Subcutaneous abdominal adipose tissue (tissue), 5 donors: Measurements from ENCODE around the gene VWA1.
"Not testable (repeated sequence)": the region's sequence is repeated elsewhere in the genome, so short reads cannot be mapped to it uniquely, and the experiment has no call there.

Source experiments
- H3K27ac ChIP-seq: one replicate; pipeline ENCODE4 v1.7.0; 2013; ENCODE audit warnings: low read depth, mild to moderate bottlenecking, inconsistent platforms, low read length, moderate library complexity
- H3K27me3 ChIP-seq, 5 donors: one replicate each; pipeline ENCODE4 v1.7.0; 2013; ENCODE audit warnings: low read length in 5 of 5, inconsistent platforms in 1 of 5; ENCODE audit not compliant: control insufficient read depth in 5 of 5, insufficient read depth in 4 of 5
- H3K36me3 ChIP-seq, 5 donors: one replicate each; pipeline ENCODE4 v1.7.0; 2013; ENCODE audit warnings: low read length in 5 of 5; ENCODE audit not compliant: control insufficient read depth in 5 of 5, insufficient read depth in 5 of 5
- H3K4me1 ChIP-seq, 5 donors: one replicate each; pipeline ENCODE4 v1.7.0; 2013; ENCODE audit warnings: low read length in 5 of 5, mild to moderate bottlenecking in 3 of 5, moderate library complexity in 1 of 5; ENCODE audit not compliant: control insufficient read depth in 5 of 5, insufficient read depth in 5 of 5
- H3K4me3 ChIP-seq, 5 donors: one replicate each; pipeline ENCODE4 v1.7.0; 2013; ENCODE audit warnings: low read length in 5 of 5, low read depth in 1 of 5
- H3K9ac ChIP-seq, 5 donors: one replicate each; pipeline ENCODE4 v1.7.0; 2013; ENCODE audit warnings: low read length in 5 of 5, mild to moderate bottlenecking in 4 of 5, moderate library complexity in 3 of 5
- H3K9me3 ChIP-seq, 5 donors: one replicate each; pipeline ENCODE4 v1.7.0; 2013; ENCODE audit warnings: low read length in 5 of 5; ENCODE audit not compliant: control insufficient read depth in 5 of 5
- donor health status: healthy.
- donor health status: healthy.
- donor health status: healthy.
- donor health status: healthy.
- donor health status: healthy.

The VWA1 gene

GRCh38 chr1:1463312-1463711 is 27.8 kb downstream of the VWA1 start:
- H3K4me1 ChIP-seq, result peaks cover 0 to 16% (median 12%) of the 10 kb centered on the region in 5 donors
- no peak overlapping the region for H3K9ac ChIP-seq
- no peak overlapping the region for H3K4me3 ChIP-seq
- no peaks in the 10 kb centered on the region for H3K9me3 ChIP-seq
- H3K27me3 ChIP-seq, result no peaks in the 10 kb centered on the region
- H3K36me3 ChIP-seq, result no peaks in the 10 kb centered on the region
- no peak overlapping the region for H3K27ac ChIP-seq

GRCh38 chr1:1468196-1468985 is 32.9 kb downstream of the VWA1 start:
- not testable (repeated sequence) for H3K27ac ChIP-seq, H3K36me3 ChIP-seq, H3K27me3 ChIP-seq, H3K9ac ChIP-seq, H3K4me3 ChIP-seq, H3K9me3 ChIP-seq
- peaks cover 3 to 20% (median 17%) of the 10 kb centered on the region in 5 donors for H3K4me1 ChIP-seq

GRCh38 chr1:1470626-1471388 is 35.3 kb downstream of the VWA1 start:
- Histone ChIP-seq H3K36me3 (peaks cover 0 to 2% (median 0%) of the 10 kb centered on the region in 5 donors), H3K27me3 (no peaks in the 10 kb centered on the region), H3K4me3 (peak overlapping the region; percentile 71 to 83 (median 82)), H3K4me1 (peaks cover 3 to 24% (median 19%) of the 10 kb centered on the region in 5 donors), H3K9ac (peak overlapping the region in 4 of 5 donors; percentile 58 to 84 (median 70)), H3K27ac (peak overlapping the region; percentile 69), H3K9me3 (no peaks in the 10 kb centered on the region)

GRCh38 chr1:1471389-1472052 is 36.0 kb downstream of the VWA1 start, which contains the start of gene ATAD3B:
Gene ATAD3B, plus strand, starts transcription at chr1:1471765. Its CDS starts 120 bp downstream, at chr1:1471885.
- H3K9me3 ChIP-seq, result no peaks in the 10 kb centered on the region
- peaks cover 3 to 24% (median 19%) of the 10 kb centered on the region in 5 donors for H3K4me1 ChIP-seq
- peaks cover 0 to 2% (median 0%) of the 10 kb centered on the region in 5 donors for H3K36me3 ChIP-seq
- peak within 1 kb of the TSS in 4 of 5 donors; percentile 58 to 84 (median 70) for H3K9ac ChIP-seq
- H3K27me3 ChIP-seq, result no peaks in the 10 kb centered on the region
- H3K4me3 ChIP-seq, result peak within 1 kb of the TSS; percentile 71 to 83 (median 82)
- H3K27ac ChIP-seq, result peak within 1 kb of the TSS; percentile 69

GRCh38 chr1:1472053-1472876 is 36.8 kb downstream of the VWA1 start:
- not testable (repeated sequence) for H3K27ac ChIP-seq
- peak overlapping the region in 3 of 5 donors; percentile 31 to 59 (median 49) for H3K9ac ChIP-seq

GRCh38 chr1:1476011-1476410 is 40.5 kb downstream of the VWA1 start:
- not testable (repeated sequence) for H3K9ac ChIP-seq, H3K4me3 ChIP-seq, H3K27me3 ChIP-seq, H3K27ac ChIP-seq, H3K9me3 ChIP-seq
- peaks cover 2 to 17% (median 13%) of the 10 kb centered on the region in 5 donors for H3K4me1 ChIP-seq
- H3K36me3 ChIP-seq, result peaks cover 0 to 38% (median 22%) of the 10 kb centered on the region in 5 donors

More at GRCh38 chr1:1472053-1472876, 36.8 kb downstream of the VWA1 start:
- H3K9me3 ChIP-seq, H3K36me3 ChIP-seq, H3K27me3 ChIP-seq: not testable (repeated sequence)
- peaks cover 3 to 24% (median 19%) of the 10 kb centered on the region in 5 donors for H3K4me1 ChIP-seq
- H3K4me3 ChIP-seq, result peak overlapping the region; percentile 45 to 82 (median 61)

GRCh38 chr1:1477206-1477605 is 41.7 kb downstream of the VWA1 start:
- Histone ChIP-seq H3K4me1 (peaks cover 2 to 16% (median 11%) of the 10 kb centered on the region in 5 donors), H3K4me3 (no peak overlapping the region), H3K36me3 (peaks cover 0 to 44% (median 26%) of the 10 kb centered on the region in 5 donors), H3K27me3 (no peaks in the 10 kb centered on the region), H3K9me3 (no peaks in the 10 kb centered on the region), H3K9ac (no peak overlapping the region), H3K27ac (no peak overlapping the region)

GRCh38 chr1:1479547-1480487 is 44.3 kb downstream of the VWA1 start:
- Histone ChIP-seq H3K9ac (no peak overlapping the region), H3K27me3 (no peaks in the 10 kb centered on the region), H3K4me1 (no peaks in the 10 kb centered on the region), H3K27ac (no peak overlapping the region), H3K9me3 (no peaks in the 10 kb centered on the region), H3K4me3 (no peak overlapping the region), H3K36me3 (peaks cover 0 to 67% (median 44%) of the 10 kb centered on the region in 5 donors)
